GM12872 (cell line): ENCODE data around the gene VSTM4.

Source experiments
- TF ChIP-seq, protein P1 (sequence below): IDR thresholded peaks from 3 replicates; pipeline ENCODE4 v1.5.1; 2011; ENCODE audit warnings: low read depth, mild to moderate bottlenecking, low read length, moderate library complexity; ENCODE audit not compliant: insufficient read depth

Gene VSTM4

DNA sequence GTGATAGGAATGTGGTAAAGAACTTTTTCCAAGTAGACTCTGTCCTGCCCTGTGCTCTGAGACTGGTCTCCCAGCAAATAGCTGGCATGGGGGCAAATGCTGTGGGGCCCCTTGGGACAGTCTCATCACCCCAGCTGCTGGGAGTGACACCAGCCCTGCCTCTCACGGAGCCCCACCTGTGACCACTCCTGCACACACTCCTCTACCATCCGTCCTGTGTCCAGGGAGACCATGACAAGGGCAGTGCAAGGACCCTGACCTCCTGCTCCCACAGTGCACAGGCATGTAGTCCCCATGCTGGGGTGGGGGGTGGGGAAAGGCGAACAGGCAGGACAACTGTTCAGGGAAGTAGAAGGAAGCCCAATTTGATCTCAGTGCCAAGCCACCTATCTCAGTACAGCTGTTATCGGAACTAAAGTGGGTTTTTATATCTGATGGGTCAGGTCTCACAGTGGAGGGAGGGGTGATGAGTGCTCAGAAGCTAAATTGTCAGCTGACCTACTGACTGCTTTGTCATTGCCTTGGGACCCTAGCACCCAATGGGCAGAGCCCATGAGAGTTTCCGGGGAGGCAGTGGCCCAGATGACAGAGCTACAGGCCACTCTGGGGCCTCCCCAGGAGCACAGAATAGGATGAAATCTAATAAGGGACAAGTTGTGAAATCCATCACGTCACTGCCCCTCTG lies 24.5 kb downstream of the VSTM4 start:
- TF ChIP-seq, protein P1, sequence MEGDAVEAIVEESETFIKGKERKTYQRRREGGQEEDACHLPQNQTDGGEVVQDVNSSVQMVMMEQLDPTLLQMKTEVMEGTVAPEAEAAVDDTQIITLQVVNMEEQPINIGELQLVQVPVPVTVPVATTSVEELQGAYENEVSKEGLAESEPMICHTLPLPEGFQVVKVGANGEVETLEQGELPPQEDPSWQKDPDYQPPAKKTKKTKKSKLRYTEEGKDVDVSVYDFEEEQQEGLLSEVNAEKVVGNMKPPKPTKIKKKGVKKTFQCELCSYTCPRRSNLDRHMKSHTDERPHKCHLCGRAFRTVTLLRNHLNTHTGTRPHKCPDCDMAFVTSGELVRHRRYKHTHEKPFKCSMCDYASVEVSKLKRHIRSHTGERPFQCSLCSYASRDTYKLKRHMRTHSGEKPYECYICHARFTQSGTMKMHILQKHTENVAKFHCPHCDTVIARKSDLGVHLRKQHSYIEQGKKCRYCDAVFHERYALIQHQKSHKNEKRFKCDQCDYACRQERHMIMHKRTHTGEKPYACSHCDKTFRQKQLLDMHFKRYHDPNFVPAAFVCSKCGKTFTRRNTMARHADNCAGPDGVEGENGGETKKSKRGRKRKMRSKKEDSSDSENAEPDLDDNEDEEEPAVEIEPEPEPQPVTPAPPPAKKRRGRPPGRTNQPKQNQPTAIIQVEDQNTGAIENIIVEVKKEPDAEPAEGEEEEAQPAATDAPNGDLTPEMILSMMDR = no peak

DNA sequence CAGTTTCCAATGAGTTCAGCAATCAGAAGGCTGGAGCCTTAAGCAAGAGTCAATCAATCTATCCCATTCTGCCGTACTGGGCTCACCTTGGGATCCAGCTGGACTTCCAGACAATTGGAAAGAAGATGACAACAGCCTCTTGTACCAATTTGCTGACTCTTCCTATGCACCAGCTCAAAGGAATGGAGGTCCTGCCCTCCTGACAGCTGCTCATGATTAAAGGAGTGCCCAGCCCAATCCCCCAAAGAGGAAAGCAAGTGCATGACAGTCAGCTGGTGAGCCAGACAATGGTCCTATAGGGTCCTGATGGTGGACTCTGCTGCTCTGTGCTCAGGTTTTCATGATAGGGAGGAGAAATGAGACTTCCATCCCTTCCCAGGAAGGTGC lies 25.1 kb downstream of the VSTM4 start:
- TF ChIP-seq, protein P1 = no peak

DNA sequence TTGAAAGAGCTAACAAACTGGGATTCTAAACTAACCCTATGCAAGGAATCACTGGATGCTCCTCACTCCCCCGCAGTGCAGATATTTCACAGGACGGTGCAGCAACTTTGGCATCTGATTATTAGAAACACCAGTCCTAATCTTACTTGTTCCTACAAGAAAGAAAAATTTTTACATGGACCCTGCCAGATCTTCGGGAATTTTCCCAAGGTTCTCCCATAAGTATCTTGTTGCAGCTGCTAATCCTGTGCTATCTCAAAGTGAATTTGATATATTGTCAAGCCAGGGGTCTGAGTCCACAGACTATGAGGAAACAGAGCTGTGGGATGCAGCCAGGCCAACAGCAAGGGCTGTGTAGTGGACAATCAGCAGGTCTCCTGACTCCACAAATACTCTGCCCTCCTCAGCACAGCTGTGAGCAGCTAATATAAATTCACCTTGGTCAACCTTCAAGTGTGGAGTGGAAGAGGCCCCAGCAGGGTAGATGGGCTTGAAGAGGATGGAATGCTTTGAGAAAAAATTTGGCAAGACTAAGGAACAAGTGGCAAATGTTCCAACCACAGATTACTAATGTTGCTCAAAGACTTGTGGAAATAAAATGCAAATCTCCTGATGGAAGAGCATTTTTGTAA lies 25.6 kb downstream of the VSTM4 start:
- TF ChIP-seq, protein P1 = no peak

DNA sequence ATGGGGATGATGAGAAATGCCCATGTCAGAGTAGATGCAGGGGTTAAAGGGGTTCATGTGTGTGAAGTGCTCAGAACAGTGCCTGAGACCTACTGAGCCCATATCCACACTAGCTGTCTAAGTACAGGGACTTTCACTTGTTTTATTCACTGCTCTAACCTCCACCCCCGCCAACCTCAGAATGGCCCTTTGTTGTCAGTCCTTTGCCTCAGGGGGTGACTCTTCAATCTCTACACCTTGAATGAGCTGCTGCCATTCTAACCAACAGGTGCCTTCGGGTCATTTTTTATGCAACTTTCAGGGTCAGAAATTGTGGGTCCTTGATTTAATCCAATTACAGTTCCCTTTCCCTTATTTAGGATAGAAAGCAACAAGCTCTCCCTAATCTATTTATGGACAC lies 26.2 kb downstream of the VSTM4 start:
- TF ChIP-seq, protein P1 = no peak

DNA sequence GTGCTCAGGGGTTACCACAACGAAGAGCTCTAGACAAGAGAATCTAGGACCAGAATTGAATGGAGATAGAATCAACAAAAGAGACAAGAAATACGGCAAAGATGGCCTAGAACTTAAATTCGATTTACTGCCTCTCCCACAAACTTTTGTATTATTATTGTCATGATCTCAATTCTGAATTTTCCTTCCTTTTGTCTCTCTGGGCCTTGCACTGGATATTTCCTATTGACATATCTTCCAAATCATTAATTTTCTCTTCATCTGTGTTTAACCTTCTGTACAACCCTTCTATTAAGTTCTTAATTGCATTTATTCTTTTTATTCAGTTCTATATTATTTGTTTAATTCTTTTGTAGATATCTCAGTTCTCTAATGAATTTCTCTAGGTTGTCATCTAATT lies 28.4 kb downstream of the VSTM4 start:
- TF ChIP-seq, protein P1 = no peak

DNA sequence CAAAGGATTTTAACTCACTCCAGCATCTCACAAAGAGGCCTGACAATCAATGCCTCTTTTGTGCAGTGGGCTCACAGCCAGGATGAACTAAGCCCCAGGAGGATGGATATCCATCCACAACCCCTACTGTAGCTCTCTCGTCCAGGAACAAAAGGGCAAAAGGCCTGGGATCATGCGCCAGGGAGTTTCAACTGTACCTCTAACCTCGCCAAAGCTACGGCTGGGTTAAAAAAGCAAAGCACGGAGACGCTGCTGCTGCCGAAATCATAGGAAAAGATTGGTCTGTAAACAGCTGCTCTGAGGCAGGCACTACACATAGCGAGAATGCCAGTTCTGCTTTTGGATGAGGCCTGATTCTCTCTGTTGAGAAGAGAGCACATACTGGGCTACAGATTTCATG lies 32.1 kb downstream of the VSTM4 start:
- TF ChIP-seq, protein P1 = no peak

DNA sequence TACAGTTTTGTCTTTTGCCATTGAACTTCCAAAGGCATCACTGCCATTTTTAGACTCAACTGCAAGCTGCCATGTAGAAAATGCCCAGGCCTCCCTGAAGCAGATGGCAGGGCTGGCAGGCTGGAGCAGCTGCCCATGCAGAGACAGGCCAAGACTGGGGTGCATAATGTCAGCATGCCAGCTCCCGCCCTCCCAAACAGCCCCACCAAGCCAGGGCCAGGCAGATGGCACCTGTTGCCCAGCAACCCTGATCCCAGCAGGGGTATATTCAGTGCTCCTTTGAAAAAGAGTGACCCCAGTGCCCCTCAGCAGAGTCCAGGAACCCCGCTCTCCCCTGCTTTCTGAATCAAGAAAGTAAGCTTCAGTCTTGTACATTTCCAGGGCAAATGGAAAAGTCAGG lies 32.6 kb downstream of the VSTM4 start:
- TF ChIP-seq, protein P1 = no peak
